GM21576 (cell line): ENCODE results near the gene FGF5.
"Not testable (repeated sequence)": the region's sequence is repeated elsewhere in the genome, so short reads cannot be mapped to it uniquely, and the experiment has no call there.

ENCODE experiments used
- ATAC-seq: cut with Tn5 transposase; IDR thresholded peaks from one replicate; pipeline ENCODE4 v1.9.1; 2021; ENCODE audit warnings: mild to moderate bottlenecking, moderate library complexity; ENCODE audit not compliant: unreplicated experiment

The FGF5 gene

GRCh38 chr4:80253510-80253909 is 13.0 kb upstream of the FGF5 start:
- ATAC-seq, result no peak

- no peak for ATAC-seq
Measured at GRCh38 chr4:80254114-80254513, 12.3 kb upstream of the FGF5 start.

- ATAC-seq, result no peak
Measured at GRCh38 chr4:80255329-80256095, 11.0 kb upstream of the FGF5 start.

GRCh38 chr4:80257851-80258250 is 8.6 kb upstream of the FGF5 start:
- no peak for ATAC-seq

GRCh38 chr4:80259012-80259411 is 7.5 kb upstream of the FGF5 start:
- no peak for ATAC-seq

GRCh38 chr4:80259817-80260216 is 6.6 kb upstream of the FGF5 start:
- no peak for ATAC-seq

- ATAC-seq, result no peak
Measured at GRCh38 chr4:80261989-80262600, 4.4 kb upstream of the FGF5 start.

GRCh38 chr4:80263541-80264351 is 2.7 kb upstream of the FGF5 start:
- no peak for ATAC-seq

- ATAC-seq, result no peak
Measured at GRCh38 chr4:80264352-80264647, 2.2 kb upstream of the FGF5 start.

- no peak for ATAC-seq
Measured at GRCh38 chr4:80264825-80265224, 1.6 kb upstream of the FGF5 start.

- no peak for ATAC-seq
Measured at GRCh38 chr4:80265571-80266252, 752 bp upstream of the FGF5 start.

- peak; percentile 19 for ATAC-seq
Measured at GRCh38 chr4:80266902-80267380, 477 bp downstream of the FGF5 start.

- ATAC-seq, result no peak
Measured at GRCh38 chr4:80268081-80268823, 1.8 kb downstream of the FGF5 start.

GRCh38 chr4:80268936-80269335 is 2.5 kb downstream of the FGF5 start:
- ATAC-seq, result no peak

- no peak for ATAC-seq
Measured at GRCh38 chr4:80270321-80270720, 3.9 kb downstream of the FGF5 start.

- no peak for ATAC-seq
Measured at GRCh38 chr4:80270868-80271267, 4.4 kb downstream of the FGF5 start.

- ATAC-seq, result no peak
Measured at GRCh38 chr4:80271801-80272200, 5.3 kb downstream of the FGF5 start.

- ATAC-seq, result no peak
Measured at GRCh38 chr4:80276931-80277330, 10.5 kb downstream of the FGF5 start.

- ATAC-seq, result no peak
Measured at GRCh38 chr4:80279751-80280150, 13.3 kb downstream of the FGF5 start.

GRCh38 chr4:80286451-80286850 is 20.0 kb downstream of the FGF5 start:
- no peak for ATAC-seq

- ATAC-seq, result not testable (repeated sequence)
Measured at GRCh38 chr4:80290665-80291064, 24.2 kb downstream of the FGF5 start.
